H9 (cell line): ENCODE results near the gene ASF1B. TPM values are rescaled to one million over a fixed set of nuclear protein-coding genes. Genes with fewer than 3 reads are reported as not detected.

Experiments
- DNase-seq: peaks from one replicate; pipeline ENCODE4 v3.0.0-alpha.2; 2017
- H2AFZ ChIP-seq: one replicate; pipeline ENCODE4 v1.6.1; 2013; ENCODE audit warnings: mild to moderate bottlenecking, low read length, control low read depth, moderate library complexity
- H2AK5ac ChIP-seq: 2 replicates; pipeline ENCODE4 v1.6.1; 2013; ENCODE audit warnings: low read length, control low read depth, mixed read lengths; ENCODE audit not compliant: insufficient read length
- H2BK120ac ChIP-seq: one replicate; pipeline ENCODE4 v1.6.1; 2013; ENCODE audit warnings: low read depth, mild to moderate bottlenecking, low read length, control low read depth, inconsistent platforms; ENCODE audit not compliant: poor library complexity, severe bottlenecking
- H2BK12ac ChIP-seq: 2 replicates; pipeline ENCODE4 v1.6.1; 2013; ENCODE audit warnings: low read length, control low read depth, mixed read lengths, low read depth; ENCODE audit not compliant: insufficient read length
- H2BK15ac ChIP-seq: 2 replicates; pipeline ENCODE4 v1.6.1; 2013; ENCODE audit warnings: low read depth, low read length, control low read depth
- H2BK20ac ChIP-seq: one replicate; pipeline ENCODE4 v1.6.1; 2013; ENCODE audit warnings: low read depth, mild to moderate bottlenecking, low read length, control low read depth, inconsistent platforms; ENCODE audit not compliant: poor library complexity, severe bottlenecking
- H2BK5ac ChIP-seq: 2 replicates; pipeline ENCODE4 v1.6.1; 2013; ENCODE audit warnings: low read length, control low read depth, mixed read lengths; ENCODE audit not compliant: insufficient read length
- H3K14ac ChIP-seq: 2 replicates; pipeline ENCODE4 v1.6.1; 2013; ENCODE audit warnings: low read length, control low read depth; ENCODE audit not compliant: insufficient read depth
- H3K18ac ChIP-seq: 2 replicates; pipeline ENCODE4 v1.6.1; 2013; ENCODE audit warnings: low read depth, mild to moderate bottlenecking, mixed read lengths, low read length, control low read depth; ENCODE audit not compliant: insufficient read length
- H3K23ac ChIP-seq: 2 replicates; pipeline ENCODE4 v1.6.1; 2013; ENCODE audit warnings: low read length, control low read depth, mixed read lengths, low read depth; ENCODE audit not compliant: insufficient read length
- H3K23me2 ChIP-seq: 2 replicates; pipeline ENCODE4 v1.6.1; 2013; ENCODE audit warnings: low read depth, mild to moderate bottlenecking, mixed read lengths, low read length, control low read depth; ENCODE audit not compliant: insufficient read length, poor library complexity, severe bottlenecking
- H3K27ac ChIP-seq: 2 replicates; pipeline ENCODE4 v1.5.1; 2013; ENCODE audit warnings: low read length, control low read depth, mixed read lengths, low read depth; ENCODE audit not compliant: insufficient read length
- H3K27me3 ChIP-seq: 2 replicates; pipeline ENCODE4 v1.6.1; 2013; ENCODE audit warnings: low read length, control low read depth, inconsistent platforms; ENCODE audit not compliant: insufficient read depth
- H3K4ac ChIP-seq: 2 replicates; pipeline ENCODE4 v1.6.1; 2013; ENCODE audit warnings: low read depth, mild to moderate bottlenecking, control low read depth, inconsistent platforms, low read length, moderate library complexity
- H3K4me1 ChIP-seq: 2 replicates; pipeline ENCODE4 v1.6.1; 2013; ENCODE audit warnings: low read length, control low read depth, inconsistent platforms; ENCODE audit not compliant: insufficient read depth
- H3K4me2 ChIP-seq: 2 replicates; pipeline ENCODE4 v1.6.1; 2013; ENCODE audit warnings: low read length, control low read depth, mixed read lengths; ENCODE audit not compliant: insufficient read length, insufficient read depth
- H3K56ac ChIP-seq: 2 replicates; pipeline ENCODE4 v1.6.1; 2013; ENCODE audit warnings: low read depth, mild to moderate bottlenecking, mixed read lengths, low read length, control low read depth; ENCODE audit not compliant: insufficient read length
- H3K79me1 ChIP-seq: 2 replicates; pipeline ENCODE4 v1.6.1; 2013; ENCODE audit warnings: low read depth, mild to moderate bottlenecking, moderate library complexity, low read length, control low read depth, inconsistent platforms; ENCODE audit not compliant: insufficient read depth, poor library complexity, severe bottlenecking
- H3K79me2 ChIP-seq: 2 replicates; pipeline ENCODE4 v1.6.1; 2013; ENCODE audit warnings: low read length, control low read depth, inconsistent platforms; ENCODE audit not compliant: insufficient read depth
- H3K9ac ChIP-seq: 2 replicates; pipeline ENCODE4 v1.6.1; 2013; ENCODE audit warnings: low read length, control low read depth, mixed read lengths; ENCODE audit not compliant: insufficient read length; ENCODE audit errors: extremely low read depth
- H3K9me3 ChIP-seq: one replicate; pipeline ENCODE4 v1.6.1; 2013; ENCODE audit warnings: low read depth, low read length, inconsistent platforms; ENCODE audit not compliant: control insufficient read depth
- H3T11ph ChIP-seq: one replicate; pipeline ENCODE4 v1.6.1; 2013; ENCODE audit warnings: mild to moderate bottlenecking, low read length, control low read depth, inconsistent platforms
- H4K20me1 ChIP-seq: one replicate; pipeline ENCODE4 v1.6.1; 2013; ENCODE audit not compliant: control insufficient read depth, insufficient read length, insufficient read depth
- H4K5ac ChIP-seq: 2 replicates; pipeline ENCODE4 v1.6.1; 2013; ENCODE audit warnings: low read depth, mild to moderate bottlenecking, mixed read lengths, low read length, control low read depth; ENCODE audit not compliant: insufficient read length
- H4K8ac ChIP-seq: replicated peaks from 2 replicates; pipeline ENCODE4 v1.6.1; 2013; ENCODE audit warnings: low read length, control low read depth, mixed read lengths, low read depth; ENCODE audit not compliant: insufficient read length
- H4K91ac ChIP-seq: 2 replicates; pipeline ENCODE4 v1.6.1; 2013; ENCODE audit warnings: low read depth, mild to moderate bottlenecking, moderate library complexity, mixed read lengths, low read length, control low read depth; ENCODE audit not compliant: insufficient read length
- H3K27ac Mint-ChIP-seq, 3 experiments: 2 replicates in 2 of 3; 3 replicates in 1 of 3; pipeline ENCODE4 v1.8.0; 2020 to 2021; ENCODE audit warnings: mixed read lengths in 3 of 3, mild to moderate bottlenecking in 1 of 3, moderate library complexity in 1 of 3
- H3K27me3 Mint-ChIP-seq: 2 replicates; pipeline ENCODE4 v1.8.0; 2021; ENCODE audit warnings: low read depth, mild to moderate bottlenecking, moderate library complexity, mixed read lengths
- H3K36me3 Mint-ChIP-seq, 3 experiments: 2 replicates in 2 of 3; 3 replicates in 1 of 3; pipeline ENCODE4 v1.8.0; 2020 to 2021; ENCODE audit warnings: low read depth in 3 of 3, mixed read lengths in 3 of 3; ENCODE audit not compliant: insufficient read depth in 1 of 3
- H3K4me1 Mint-ChIP-seq, 2 experiments: 2 replicates each; pipeline ENCODE4 v1.8.0; 2020; ENCODE audit warnings: mixed read lengths in 2 of 2
- H3K4me3 Mint-ChIP-seq, 2 experiments: 2 replicates in 1 of 2; 3 replicates in 1 of 2; pipeline ENCODE4 v1.8.0; 2020 to 2021; ENCODE audit warnings: mild to moderate bottlenecking in 2 of 2, mixed read lengths in 2 of 2, moderate library complexity in 1 of 2
- H3K9me3 Mint-ChIP-seq, 2 experiments: 2 replicates in 1 of 2; 3 replicates in 1 of 2; pipeline ENCODE4 v1.8.0; 2020; ENCODE audit warnings: mild to moderate bottlenecking in 2 of 2, mixed read lengths in 2 of 2, moderate library complexity in 1 of 2
- WGBS: extraction: QIAGEN DNeasy Blood & Tissue Kit; methylation state at CpG from one replicate; pipeline ENCODE4 v1.1.7; 2013; ENCODE audit warnings: missing lambda C conversion rate, low lambda C conversion rate, mixed read lengths; ENCODE audit not compliant: insufficient read length; ENCODE audit errors: extremely low coverage; 5-methylcytosine and 5-hydroxymethylcytosine counted together
- total RNA-seq: library from RNA; stranded (reverse); gene quantifications from 2 replicates; pipeline ENCODE4 v1.2.1, GENCODE V29; 2021
- TF ChIP-seq, protein P1 (sequence below): fragments of 200-600 bp; sonication (generic); conservative IDR thresholded peaks from 3 replicates; pipeline ENCODE4 v1.8.0; 2021; ENCODE audit warnings: antibody characterized with exemption, mild to moderate bottlenecking

Gene ASF1B
- total RNA-seq, 1 experiment from 2014 or later: 46.6 TPM

- Histone ChIP-seq H2BK20ac (no peak overlapping the region), H4K91ac (no peak overlapping the region), H2BK12ac (no peak overlapping the region), H3K9me3 (no peaks in the 10 kb centered on the region), H2BK120ac (no peak overlapping the region), H3K79me1 (no peaks in the 10 kb centered on the region), H4K5ac (no peak overlapping the region), H2AK5ac (no peak overlapping the region), H3T11ph (no peak overlapping the region), H3K4me1 (no peaks in the 10 kb centered on the region), H3K9ac (no peak overlapping the region), H3K56ac (no peak overlapping the region), H4K8ac (no peak overlapping the region), H4K20me1 (no peaks in the 10 kb centered on the region), H3K27ac (no peak overlapping the region), H3K27me3 (no peaks in the 10 kb centered on the region), H3K14ac (no peak overlapping the region), H2AFZ (no peak overlapping the region), H3K23ac (no peak overlapping the region), H3K4ac (no peak overlapping the region), H2BK5ac (no peak overlapping the region), H3K4me2 (no peak overlapping the region), H3K79me2 (no peaks in the 10 kb centered on the region), H2BK15ac (no peak overlapping the region), H3K18ac (no peak overlapping the region), H3K23me2 (no peaks in the 10 kb centered on the region)
- WGBS: no CpG with 5 or more reads among the region's 12 CpGs
- DNase-seq: no peak
- Mint-ChIP-seq H3K9me3 (no peaks in the 10 kb centered on the region), H3K36me3 (peaks cover 31 to 72% (median 68%) of the 10 kb centered on the region in 3 experiments; a peak in 6 of 7 replicates), H3K4me1 (no peaks in the 10 kb centered on the region), H3K27ac (no peak overlapping the region), H3K27me3 (no peaks in the 10 kb centered on the region), H3K4me3 (no peak overlapping the region)
- TF ChIP-seq, protein P1, sequence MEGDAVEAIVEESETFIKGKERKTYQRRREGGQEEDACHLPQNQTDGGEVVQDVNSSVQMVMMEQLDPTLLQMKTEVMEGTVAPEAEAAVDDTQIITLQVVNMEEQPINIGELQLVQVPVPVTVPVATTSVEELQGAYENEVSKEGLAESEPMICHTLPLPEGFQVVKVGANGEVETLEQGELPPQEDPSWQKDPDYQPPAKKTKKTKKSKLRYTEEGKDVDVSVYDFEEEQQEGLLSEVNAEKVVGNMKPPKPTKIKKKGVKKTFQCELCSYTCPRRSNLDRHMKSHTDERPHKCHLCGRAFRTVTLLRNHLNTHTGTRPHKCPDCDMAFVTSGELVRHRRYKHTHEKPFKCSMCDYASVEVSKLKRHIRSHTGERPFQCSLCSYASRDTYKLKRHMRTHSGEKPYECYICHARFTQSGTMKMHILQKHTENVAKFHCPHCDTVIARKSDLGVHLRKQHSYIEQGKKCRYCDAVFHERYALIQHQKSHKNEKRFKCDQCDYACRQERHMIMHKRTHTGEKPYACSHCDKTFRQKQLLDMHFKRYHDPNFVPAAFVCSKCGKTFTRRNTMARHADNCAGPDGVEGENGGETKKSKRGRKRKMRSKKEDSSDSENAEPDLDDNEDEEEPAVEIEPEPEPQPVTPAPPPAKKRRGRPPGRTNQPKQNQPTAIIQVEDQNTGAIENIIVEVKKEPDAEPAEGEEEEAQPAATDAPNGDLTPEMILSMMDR: no peak
Measured at GRCh38 chr19:14159059-14159458, 22.7 kb upstream of the ASF1B start.
